HepG2 (cell line): ENCODE results near the gene METRN. TPM values are rescaled to one million over a fixed set of nuclear protein-coding genes. Genes with fewer than 3 reads are reported as not detected.

ENCODE experiments used
- AGO2 ChIP-seq: fragments of 200-400 bp; formaldehyde crosslinking; optimal IDR thresholded peaks from 2 replicates; pipeline ENCODE3; 2017; ENCODE audit warnings: mild to moderate bottlenecking, low read depth, low read length, moderate library complexity
- GATAD1 ChIP-seq: IDR thresholded peaks from 2 replicates; pipeline ENCODE4 v1.6.1; 2016; ENCODE audit warnings: missing genetic modification reagents, missing compliant biosample characterization
- ZNF776 ChIP-seq: sonication (generic); formaldehyde crosslinking; IDR thresholded peaks from 2 replicates; pipeline ENCODE4 v1.4.0; 2020; ENCODE audit warnings: mild to moderate bottlenecking, missing genetic modification reagents
- polyA plus RNA-seq, 8 experiments: library from polyadenylated mRNA; depleted of rRNA in 3 of 8; stranded (reverse) in 7 of 8; unstranded in 1 of 8; fragments of >200 nt; fragmentation: Illumina TruSeq in 4 of 8; extraction: Trizol in 4 of 8; gene quantifications; 2 replicates each; pipeline versions ENCODE4 v1.2.1 to v1.2.3, GENCODE V29; 2011 to 2016; ENCODE audit warnings: low read depth in 4 of 8, missing spikeins in 1 of 8, mixed read lengths in 1 of 8; ENCODE audit not compliant: insufficient read depth in 1 of 8
- total RNA-seq, 5 experiments: library from RNA; depleted of rRNA; stranded (reverse); fragments of >200 nt; fragmentation: Illumina TruSeq; extraction: Trizol; gene quantifications; 2 replicates each; pipeline ENCODE4 v1.2.3, GENCODE V29; 2016; ENCODE audit warnings: low read depth in 1 of 5
- TF ChIP-seq, protein P1 (sequence below): sonication (generic); formaldehyde crosslinking; IDR thresholded peaks from 2 replicates; pipeline ENCODE4 v1.5.1; 2020; ENCODE audit warnings: missing genetic modification reagents, mild to moderate bottlenecking, borderline replicate concordance
- TF ChIP-seq, protein P2 (sequence below): sonication (generic); formaldehyde crosslinking; IDR thresholded peaks from 2 replicates; pipeline ENCODE4 v1.5.1; 2020; ENCODE audit warnings: mild to moderate bottlenecking, missing genetic modification reagents, moderate library complexity

Gene METRN
- total and polyA plus RNA-seq, 2 of the 13 experiments (the other 11 are each of a cell fraction or from before 2014, with no cell fraction given): 25.5 to 46.1 TPM

DNA sequence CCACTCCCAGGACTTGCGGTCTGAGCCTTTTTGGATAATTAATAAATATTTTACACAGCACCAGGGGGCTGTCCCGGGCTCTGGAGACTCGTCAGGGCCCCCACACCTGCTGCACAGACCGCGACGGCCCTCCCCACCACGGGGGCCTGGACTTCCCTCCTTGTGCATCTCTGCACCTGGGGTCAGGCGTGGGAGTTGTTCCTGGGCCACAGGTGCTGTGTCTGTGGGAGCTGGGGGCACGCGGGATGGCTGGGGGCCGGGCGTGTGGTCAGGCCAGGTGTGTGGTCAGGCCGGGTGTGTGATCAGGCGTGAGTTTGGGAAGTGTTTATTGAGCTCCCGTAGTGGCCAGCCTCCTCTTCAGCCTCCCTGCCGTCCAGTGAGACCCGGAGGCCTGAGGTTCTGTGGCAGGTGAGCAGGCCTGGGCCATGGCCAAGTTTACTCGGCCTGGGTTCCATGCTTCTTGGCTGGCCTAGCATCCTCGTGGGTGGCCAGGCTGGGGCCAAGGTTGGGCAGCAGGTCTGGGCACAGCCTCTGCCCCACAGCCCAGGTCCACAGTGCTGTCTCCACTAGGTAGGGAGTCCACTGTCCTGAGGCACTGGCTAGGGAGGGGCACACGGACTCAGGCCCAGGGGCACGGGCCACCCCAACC lies 36.6 kb upstream of the METRN start (continued):
- no peak for TF ChIP-seq AGO2
- TF ChIP-seq ZNF776 (CRISPR knock-in tag): peak; percentile 39; the same call in 1 of the 2 replicates
- no peak for TF ChIP-seq GATAD1 (CRISPR knock-in tag)
- TF ChIP-seq, protein P1, sequence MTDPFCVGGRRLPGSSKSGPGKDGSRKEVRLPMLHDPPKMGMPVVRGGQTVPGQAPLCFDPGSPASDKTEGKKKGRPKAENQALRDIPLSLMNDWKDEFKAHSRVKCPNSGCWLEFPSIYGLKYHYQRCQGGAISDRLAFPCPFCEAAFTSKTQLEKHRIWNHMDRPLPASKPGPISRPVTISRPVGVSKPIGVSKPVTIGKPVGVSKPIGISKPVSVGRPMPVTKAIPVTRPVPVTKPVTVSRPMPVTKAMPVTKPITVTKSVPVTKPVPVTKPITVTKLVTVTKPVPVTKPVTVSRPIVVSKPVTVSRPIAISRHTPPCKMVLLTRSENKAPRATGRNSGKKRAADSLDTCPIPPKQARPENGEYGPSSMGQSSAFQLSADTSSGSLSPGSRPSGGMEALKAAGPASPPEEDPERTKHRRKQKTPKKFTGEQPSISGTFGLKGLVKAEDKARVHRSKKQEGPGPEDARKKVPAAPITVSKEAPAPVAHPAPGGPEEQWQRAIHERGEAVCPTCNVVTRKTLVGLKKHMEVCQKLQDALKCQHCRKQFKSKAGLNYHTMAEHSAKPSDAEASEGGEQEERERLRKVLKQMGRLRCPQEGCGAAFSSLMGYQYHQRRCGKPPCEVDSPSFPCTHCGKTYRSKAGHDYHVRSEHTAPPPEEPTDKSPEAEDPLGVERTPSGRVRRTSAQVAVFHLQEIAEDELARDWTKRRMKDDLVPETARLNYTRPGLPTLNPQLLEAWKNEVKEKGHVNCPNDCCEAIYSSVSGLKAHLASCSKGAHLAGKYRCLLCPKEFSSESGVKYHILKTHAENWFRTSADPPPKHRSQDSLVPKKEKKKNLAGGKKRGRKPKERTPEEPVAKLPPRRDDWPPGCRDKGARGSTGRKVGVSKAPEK (CRISPR knock-in tag): no peak
- TF ChIP-seq, protein P2, sequence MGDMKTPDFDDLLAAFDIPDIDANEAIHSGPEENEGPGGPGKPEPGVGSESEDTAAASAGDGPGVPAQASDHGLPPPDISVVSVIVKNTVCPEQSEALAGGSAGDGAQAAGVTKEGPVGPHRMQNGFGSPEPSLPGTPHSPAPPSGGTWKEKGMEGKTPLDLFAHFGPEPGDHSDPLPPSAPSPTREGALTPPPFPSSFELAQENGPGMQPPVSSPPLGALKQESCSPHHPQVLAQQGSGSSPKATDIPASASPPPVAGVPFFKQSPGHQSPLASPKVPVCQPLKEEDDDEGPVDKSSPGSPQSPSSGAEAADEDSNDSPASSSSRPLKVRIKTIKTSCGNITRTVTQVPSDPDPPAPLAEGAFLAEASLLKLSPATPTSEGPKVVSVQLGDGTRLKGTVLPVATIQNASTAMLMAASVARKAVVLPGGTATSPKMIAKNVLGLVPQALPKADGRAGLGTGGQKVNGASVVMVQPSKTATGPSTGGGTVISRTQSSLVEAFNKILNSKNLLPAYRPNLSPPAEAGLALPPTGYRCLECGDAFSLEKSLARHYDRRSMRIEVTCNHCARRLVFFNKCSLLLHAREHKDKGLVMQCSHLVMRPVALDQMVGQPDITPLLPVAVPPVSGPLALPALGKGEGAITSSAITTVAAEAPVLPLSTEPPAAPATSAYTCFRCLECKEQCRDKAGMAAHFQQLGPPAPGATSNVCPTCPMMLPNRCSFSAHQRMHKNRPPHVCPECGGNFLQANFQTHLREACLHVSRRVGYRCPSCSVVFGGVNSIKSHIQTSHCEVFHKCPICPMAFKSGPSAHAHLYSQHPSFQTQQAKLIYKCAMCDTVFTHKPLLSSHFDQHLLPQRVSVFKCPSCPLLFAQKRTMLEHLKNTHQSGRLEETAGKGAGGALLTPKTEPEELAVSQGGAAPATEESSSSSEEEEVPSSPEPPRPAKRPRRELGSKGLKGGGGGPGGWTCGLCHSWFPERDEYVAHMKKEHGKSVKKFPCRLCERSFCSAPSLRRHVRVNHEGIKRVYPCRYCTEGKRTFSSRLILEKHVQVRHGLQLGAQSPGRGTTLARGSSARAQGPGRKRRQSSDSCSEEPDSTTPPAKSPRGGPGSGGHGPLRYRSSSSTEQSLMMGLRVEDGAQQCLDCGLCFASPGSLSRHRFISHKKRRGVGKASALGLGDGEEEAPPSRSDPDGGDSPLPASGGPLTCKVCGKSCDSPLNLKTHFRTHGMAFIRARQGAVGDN (CRISPR knock-in tag): peak; percentile 3; the same call in 1 of the 2 replicates
- TF ChIP-seq, all 625 proteins: peak for 9
